K562 (cell line): ENCODE measurements around the gene PSMG3. TPM values are rescaled to one million over a fixed set of nuclear protein-coding genes. Genes with fewer than 3 reads are reported as not detected.

Source experiments
- BRCA1 ChIP-seq, 2 experiments: fragments of 450-650 bp in 1 of 2; sonication (generic) in 1 of 2; formaldehyde crosslinking in 1 of 2; IDR thresholded peaks; 2 replicates each; pipeline versions ENCODE4 v1.5.0 to v1.6.1; 2017 to 2020; ENCODE audit warnings: mild to moderate bottlenecking in 1 of 2, missing genetic modification reagents in 1 of 2
- DIDO1 ChIP-seq: fragments of 450-650 bp; IDR thresholded peaks from 2 replicates; pipeline ENCODE4 v1.6.1; 2016; ENCODE audit warnings: low read depth, missing biosample characterization, missing genetic modification characterization
- LEF1 ChIP-seq: fragments of 450-650 bp; IDR thresholded peaks from 2 replicates; pipeline ENCODE4 v1.6.1; 2016; ENCODE audit warnings: mild to moderate bottlenecking
- MECOM ChIP-seq: fragments of 250-450 bp; sonication (Bioruptor Pico); IDR thresholded peaks from 2 replicates; pipeline ENCODE4 v1.8.0; 2022; ENCODE audit warnings: inconsistent platforms
- OTX1 ChIP-seq: fragments of 450-650 bp; formaldehyde crosslinking; IDR thresholded peaks from 2 replicates; pipeline ENCODE4 v1.4.0; 2022; ENCODE audit warnings: mild to moderate bottlenecking
- ZEB2 ChIP-seq: fragments of 450-650 bp; IDR thresholded peaks from 2 replicates; pipeline ENCODE4 v1.6.1; 2016
- ZNF174 ChIP-seq: fragments of 250-450 bp; sonication (Bioruptor Pico); IDR thresholded peaks from 2 replicates; pipeline ENCODE4 v1.4.0; 2020; ENCODE audit warnings: mild to moderate bottlenecking
- polyA plus RNA-seq, 8 experiments: library from polyadenylated mRNA; depleted of rRNA in 4 of 8; stranded (reverse) in 5 of 8; unstranded in 3 of 8; fragments of >200 nt; fragmentation: Nextera tagmentation in 2 of 8; fragmentation: Illumina TruSeq in 1 of 8; extraction: Ambion mirVana in 2 of 8; extraction: Trizol in 1 of 8; gene quantifications; 2 replicates each; pipeline versions ENCODE4 v1.2.1 to v1.2.3, GENCODE V29; 2011 to 2014; ENCODE audit warnings: inconsistent platforms in 1 of 8, missing spikeins in 1 of 8
- total RNA-seq, 7 experiments: library from RNA; depleted of rRNA in 6 of 7; stranded (reverse); fragments of >200 nt in 6 of 7; fragmentation: Illumina TruSeq in 2 of 7; extraction: Trizol in 2 of 7; gene quantifications; 2 replicates each; pipeline versions ENCODE4 v1.2.1 to v1.2.3, GENCODE V29; 2011 to 2021; ENCODE audit warnings: low replicate concordance in 1 of 7
- TF ChIP-seq, protein P1 (sequence below), 2 experiments: fragments of 450-650 bp in 1 of 2; sonication (generic) in 1 of 2; formaldehyde crosslinking; conservative IDR thresholded peaks; 2 replicates each; pipeline versions ENCODE4 v1.4.0 to v1.8.1; 2020 to 2022; ENCODE audit warnings: mild to moderate bottlenecking in 1 of 2, missing genetic modification reagents in 1 of 2
- TF ChIP-seq, protein P2 (sequence below): sonication (generic); formaldehyde crosslinking; IDR thresholded peaks from 2 replicates; pipeline ENCODE4 v1.8.0; 2023; ENCODE audit warnings: mild to moderate bottlenecking, missing genetic modification reagents
- TF ChIP-seq, protein P3 (sequence below), 2 experiments: fragments of 450-650 bp; IDR thresholded peaks; 2 replicates each; pipeline ENCODE4 v1.6.1; 2016
- TF ChIP-seq, protein P4 (sequence below), 3 experiments: fragments of 200-800 bp in 1 of 3; fragments of 250-450 bp in 1 of 3; fragments of 450-650 bp in 1 of 3; sonication (Bioruptor Pico) in 1 of 3; sonication (Bioruptor generic) in 1 of 3; formaldehyde crosslinking in 1 of 3; IDR thresholded peaks; 2 replicates each; pipeline versions ENCODE4 v1.6.1 to v1.8.0; 2016 to 2022; ENCODE audit warnings: mild to moderate bottlenecking in 2 of 3, missing genetic modification characterization in 2 of 3, missing compliant biosample characterization in 1 of 3, moderate library complexity in 1 of 3
- TF ChIP-seq, protein P5 (sequence below): fragments of 450-650 bp; formaldehyde crosslinking; IDR thresholded peaks from 2 replicates; pipeline ENCODE4 v1.4.0; 2020; ENCODE audit warnings: mild to moderate bottlenecking, moderate library complexity
- TF ChIP-seq, protein P6 (sequence below): sonication (generic); formaldehyde crosslinking; IDR thresholded peaks from 2 replicates; pipeline ENCODE4 v1.8.0; 2023; ENCODE audit warnings: mild to moderate bottlenecking, missing genetic modification reagents

Gene PSMG3
- total and polyA plus RNA-seq, 9 of the 15 experiments (the other 6 are each of a cell fraction or from before 2014, with no cell fraction given) = 34.8 to 122 (median 80.1) TPM

DNA sequence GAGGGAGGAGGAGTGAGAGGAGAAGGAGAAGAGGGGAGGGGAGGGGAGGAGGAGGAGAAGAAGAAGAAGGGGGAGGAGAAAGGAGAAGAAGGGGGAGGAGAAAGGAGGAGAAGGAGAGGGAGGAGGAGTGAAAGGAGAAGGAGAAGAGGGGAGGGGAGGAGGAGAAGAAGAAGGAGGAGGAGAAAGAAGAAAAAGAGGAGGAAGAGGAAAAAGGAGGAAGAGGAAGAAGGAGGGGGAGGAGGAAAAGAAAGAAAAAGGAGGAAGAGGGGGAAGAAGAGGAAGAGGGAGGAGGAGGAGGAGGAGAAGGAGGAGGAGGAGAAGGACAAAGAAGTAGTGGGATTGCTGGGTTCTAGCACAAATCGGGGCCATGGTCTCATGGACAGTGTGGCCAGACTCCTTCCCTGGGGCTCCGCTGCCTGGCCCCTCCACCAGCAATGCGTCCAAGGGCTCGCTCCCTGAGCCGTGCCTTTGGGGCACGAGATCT, 43.5 kb downstream of the PSMG3 start (continued):
- TF ChIP-seq, protein P1, sequence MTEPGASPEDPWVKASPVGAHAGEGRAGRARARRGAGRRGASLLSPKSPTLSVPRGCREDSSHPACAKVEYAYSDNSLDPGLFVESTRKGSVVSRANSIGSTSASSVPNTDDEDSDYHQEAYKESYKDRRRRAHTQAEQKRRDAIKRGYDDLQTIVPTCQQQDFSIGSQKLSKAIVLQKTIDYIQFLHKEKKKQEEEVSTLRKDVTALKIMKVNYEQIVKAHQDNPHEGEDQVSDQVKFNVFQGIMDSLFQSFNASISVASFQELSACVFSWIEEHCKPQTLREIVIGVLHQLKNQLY (CRISPR knock-in tag; conservative IDR thresholded peaks at IDR 0.05) = no peak
- TF ChIP-seq, protein P2, sequence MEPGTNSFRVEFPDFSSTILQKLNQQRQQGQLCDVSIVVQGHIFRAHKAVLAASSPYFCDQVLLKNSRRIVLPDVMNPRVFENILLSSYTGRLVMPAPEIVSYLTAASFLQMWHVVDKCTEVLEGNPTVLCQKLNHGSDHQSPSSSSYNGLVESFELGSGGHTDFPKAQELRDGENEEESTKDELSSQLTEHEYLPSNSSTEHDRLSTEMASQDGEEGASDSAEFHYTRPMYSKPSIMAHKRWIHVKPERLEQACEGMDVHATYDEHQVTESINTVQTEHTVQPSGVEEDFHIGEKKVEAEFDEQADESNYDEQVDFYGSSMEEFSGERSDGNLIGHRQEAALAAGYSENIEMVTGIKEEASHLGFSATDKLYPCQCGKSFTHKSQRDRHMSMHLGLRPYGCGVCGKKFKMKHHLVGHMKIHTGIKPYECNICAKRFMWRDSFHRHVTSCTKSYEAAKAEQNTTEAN (CRISPR knock-in tag) = no peak
- TF ChIP-seq OTX1 (0 out of 2 replicates have a peak, but pooled peaks have one; percentile 25), BRCA1 (IDR thresholded peaks at IDR 0.05) (no peak), BRCA1 (CRISPR knock-in tag; IDR thresholded peaks at IDR 0.05) (no peak), LEF1 (no peak), ZNF174 (CRISPR knock-in tag) (no peak), ZEB2 (no peak), MECOM (CRISPR knock-in tag) (no peak), DIDO1 (tag) (no peak)
- TF ChIP-seq, protein P3, sequence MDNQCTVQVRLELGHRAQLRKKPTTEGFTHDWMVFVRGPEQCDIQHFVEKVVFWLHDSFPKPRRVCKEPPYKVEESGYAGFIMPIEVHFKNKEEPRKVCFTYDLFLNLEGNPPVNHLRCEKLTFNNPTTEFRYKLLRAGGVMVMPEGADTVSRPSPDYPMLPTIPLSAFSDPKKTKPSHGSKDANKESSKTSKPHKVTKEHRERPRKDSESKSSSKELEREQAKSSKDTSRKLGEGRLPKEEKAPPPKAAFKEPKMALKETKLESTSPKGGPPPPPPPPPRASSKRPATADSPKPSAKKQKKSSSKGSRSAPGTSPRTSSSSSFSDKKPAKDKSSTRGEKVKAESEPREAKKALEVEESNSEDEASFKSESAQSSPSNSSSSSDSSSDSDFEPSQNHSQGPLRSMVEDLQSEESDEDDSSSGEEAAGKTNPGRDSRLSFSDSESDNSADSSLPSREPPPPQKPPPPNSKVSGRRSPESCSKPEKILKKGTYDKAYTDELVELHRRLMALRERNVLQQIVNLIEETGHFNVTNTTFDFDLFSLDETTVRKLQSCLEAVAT (IDR thresholded peaks at IDR 0.05) = peak in 1 of 2 experiments; percentile 50; a peak in 1 of 4 replicates
- TF ChIP-seq, protein P4, sequence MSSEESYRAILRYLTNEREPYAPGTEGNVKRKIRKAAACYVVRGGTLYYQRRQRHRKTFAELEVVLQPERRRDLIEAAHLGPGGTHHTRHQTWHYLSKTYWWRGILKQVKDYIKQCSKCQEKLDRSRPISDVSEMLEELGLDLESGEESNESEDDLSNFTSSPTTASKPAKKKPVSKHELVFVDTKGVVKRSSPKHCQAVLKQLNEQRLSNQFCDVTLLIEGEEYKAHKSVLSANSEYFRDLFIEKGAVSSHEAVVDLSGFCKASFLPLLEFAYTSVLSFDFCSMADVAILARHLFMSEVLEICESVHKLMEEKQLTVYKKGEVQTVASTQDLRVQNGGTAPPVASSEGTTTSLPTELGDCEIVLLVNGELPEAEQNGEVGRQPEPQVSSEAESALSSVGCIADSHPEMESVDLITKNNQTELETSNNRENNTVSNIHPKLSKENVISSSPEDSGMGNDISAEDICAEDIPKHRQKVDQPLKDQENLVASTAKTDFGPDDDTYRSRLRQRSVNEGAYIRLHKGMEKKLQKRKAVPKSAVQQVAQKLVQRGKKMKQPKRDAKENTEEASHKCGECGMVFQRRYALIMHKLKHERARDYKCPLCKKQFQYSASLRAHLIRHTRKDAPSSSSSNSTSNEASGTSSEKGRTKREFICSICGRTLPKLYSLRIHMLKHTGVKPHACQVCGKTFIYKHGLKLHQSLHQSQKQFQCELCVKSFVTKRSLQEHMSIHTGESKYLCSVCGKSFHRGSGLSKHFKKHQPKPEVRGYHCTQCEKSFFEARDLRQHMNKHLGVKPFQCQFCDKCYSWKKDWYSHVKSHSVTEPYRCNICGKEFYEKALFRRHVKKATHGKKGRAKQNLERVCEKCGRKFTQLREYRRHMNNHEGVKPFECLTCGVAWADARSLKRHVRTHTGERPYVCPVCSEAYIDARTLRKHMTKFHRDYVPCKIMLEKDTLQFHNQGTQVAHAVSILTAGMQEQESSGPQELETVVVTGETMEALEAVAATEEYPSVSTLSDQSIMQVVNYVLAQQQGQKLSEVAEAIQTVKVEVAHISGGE (CRISPR knock-in tag; IDR thresholded peaks at IDR 0.05) = no peak
- TF ChIP-seq, protein P5, sequence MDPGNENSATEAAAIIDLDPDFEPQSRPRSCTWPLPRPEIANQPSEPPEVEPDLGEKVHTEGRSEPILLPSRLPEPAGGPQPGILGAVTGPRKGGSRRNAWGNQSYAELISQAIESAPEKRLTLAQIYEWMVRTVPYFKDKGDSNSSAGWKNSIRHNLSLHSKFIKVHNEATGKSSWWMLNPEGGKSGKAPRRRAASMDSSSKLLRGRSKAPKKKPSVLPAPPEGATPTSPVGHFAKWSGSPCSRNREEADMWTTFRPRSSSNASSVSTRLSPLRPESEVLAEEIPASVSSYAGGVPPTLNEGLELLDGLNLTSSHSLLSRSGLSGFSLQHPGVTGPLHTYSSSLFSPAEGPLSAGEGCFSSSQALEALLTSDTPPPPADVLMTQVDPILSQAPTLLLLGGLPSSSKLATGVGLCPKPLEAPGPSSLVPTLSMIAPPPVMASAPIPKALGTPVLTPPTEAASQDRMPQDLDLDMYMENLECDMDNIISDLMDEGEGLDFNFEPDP (CRISPR knock-in tag) = no peak
- TF ChIP-seq, protein P6, sequence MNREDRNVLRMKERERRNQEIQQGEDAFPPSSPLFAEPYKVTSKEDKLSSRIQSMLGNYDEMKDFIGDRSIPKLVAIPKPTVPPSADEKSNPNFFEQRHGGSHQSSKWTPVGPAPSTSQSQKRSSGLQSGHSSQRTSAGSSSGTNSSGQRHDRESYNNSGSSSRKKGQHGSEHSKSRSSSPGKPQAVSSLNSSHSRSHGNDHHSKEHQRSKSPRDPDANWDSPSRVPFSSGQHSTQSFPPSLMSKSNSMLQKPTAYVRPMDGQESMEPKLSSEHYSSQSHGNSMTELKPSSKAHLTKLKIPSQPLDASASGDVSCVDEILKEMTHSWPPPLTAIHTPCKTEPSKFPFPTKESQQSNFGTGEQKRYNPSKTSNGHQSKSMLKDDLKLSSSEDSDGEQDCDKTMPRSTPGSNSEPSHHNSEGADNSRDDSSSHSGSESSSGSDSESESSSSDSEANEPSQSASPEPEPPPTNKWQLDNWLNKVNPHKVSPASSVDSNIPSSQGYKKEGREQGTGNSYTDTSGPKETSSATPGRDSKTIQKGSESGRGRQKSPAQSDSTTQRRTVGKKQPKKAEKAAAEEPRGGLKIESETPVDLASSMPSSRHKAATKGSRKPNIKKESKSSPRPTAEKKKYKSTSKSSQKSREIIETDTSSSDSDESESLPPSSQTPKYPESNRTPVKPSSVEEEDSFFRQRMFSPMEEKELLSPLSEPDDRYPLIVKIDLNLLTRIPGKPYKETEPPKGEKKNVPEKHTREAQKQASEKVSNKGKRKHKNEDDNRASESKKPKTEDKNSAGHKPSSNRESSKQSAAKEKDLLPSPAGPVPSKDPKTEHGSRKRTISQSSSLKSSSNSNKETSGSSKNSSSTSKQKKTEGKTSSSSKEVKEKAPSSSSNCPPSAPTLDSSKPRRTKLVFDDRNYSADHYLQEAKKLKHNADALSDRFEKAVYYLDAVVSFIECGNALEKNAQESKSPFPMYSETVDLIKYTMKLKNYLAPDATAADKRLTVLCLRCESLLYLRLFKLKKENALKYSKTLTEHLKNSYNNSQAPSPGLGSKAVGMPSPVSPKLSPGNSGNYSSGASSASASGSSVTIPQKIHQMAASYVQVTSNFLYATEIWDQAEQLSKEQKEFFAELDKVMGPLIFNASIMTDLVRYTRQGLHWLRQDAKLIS (CRISPR knock-in tag) = no peak
